GF-D8 (cell line): Measurements from ENCODE around the gene RPP38.

Experiments
- DNase-seq: peaks from one replicate; lab custom pipeline; 2025; lab: John Stamatoyannopoulos, UW

RPP38 gene

DNA sequence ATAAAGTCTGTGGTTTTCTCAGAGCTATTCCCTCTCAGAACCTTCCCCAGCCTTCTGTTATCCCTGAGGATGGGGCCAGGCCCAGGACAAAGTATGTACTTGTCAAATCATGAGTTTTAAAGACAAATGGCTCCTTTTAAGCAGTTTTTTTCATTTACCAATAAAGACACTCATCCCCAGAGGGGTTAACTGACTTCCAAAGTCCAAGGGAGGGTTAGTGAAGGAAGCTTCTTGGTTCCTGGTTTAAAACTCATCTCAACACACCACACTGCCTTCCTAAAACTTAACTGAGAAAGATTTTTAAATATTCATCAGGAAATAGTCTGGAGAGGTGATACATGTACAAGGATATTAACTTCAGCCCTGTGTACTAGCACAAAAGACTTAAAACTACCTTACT is 55.4 kb downstream of the RPP38 start:
- DNase-seq: no peak
